ENCODE results near the gene PSMC3. TPM values are rescaled to one million over a fixed set of nuclear protein-coding genes. Genes with fewer than 3 reads are reported as not detected.

The PSMC3 gene
- total RNA-seq, 1 experiment from 2014 or later = 701 TPM

DNA sequence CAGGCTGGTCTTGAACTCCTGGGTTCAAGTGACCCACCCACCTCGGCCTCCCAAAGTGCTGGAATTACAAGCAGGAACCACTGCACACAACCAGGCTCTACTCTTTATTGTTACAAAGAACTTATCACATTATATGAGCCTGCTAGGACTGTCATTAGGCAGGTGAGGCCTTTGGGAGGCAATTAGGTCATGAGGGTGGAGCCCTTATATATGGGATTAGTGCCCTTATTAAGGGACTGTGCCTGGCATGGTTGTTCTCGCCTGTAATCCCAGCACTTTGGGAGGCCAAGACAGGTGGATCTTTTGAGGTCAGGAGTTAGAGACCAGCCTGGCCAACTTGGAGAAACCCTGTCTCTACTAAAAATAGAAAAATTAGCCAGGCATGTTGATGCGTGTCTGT is 10.5 kb upstream of the PSMC3 start:
- Histone ChIP-seq H3K27ac (ENCODE audit: low read depth, low read length, poor library complexity, severe bottlenecking) (no peak overlapping the region), H3K4me3 (ENCODE audit: low read depth, low read length, poor library complexity, severe bottlenecking) (no peak overlapping the region), H3K27me3 (replicated peaks; ENCODE audit: insufficient read depth, low read depth, low read length, poor library complexity) (no peaks in the 10 kb centered on the region), H3K9me3 (ENCODE audit: low read depth, low read length, poor library complexity, severe bottlenecking) (no peaks in the 10 kb centered on the region), H3K4me1 (ENCODE audit: insufficient read depth, low read length, poor library complexity, severe bottlenecking) (no peaks in the 10 kb centered on the region), H3K36me3 (ENCODE audit: insufficient read depth, low read length, poor library complexity, severe bottlenecking) (no peaks in the 10 kb centered on the region)
- TF ChIP-seq CTCF (conservative IDR thresholded peaks at IDR 0.05; ENCODE audit: low read depth, low read length) = no peak
- TF ChIP-seq EZH2 (IDR thresholded peaks at IDR 0.05; ENCODE audit: borderline replicate concordance, low read depth, low read length, poor library complexity, severe bottlenecking) = no peak
- no TSS peak for BruUV-seq (replicated peaks)
- intact Hi-C loops (cut with micrococcal nuclease; ENCODE audit: unreplicated experiment) = no loop called here
- no peak for DNase-seq (ENCODE audit: low spot score)
- ChIA-PET CTCF (interaction anchor here (0.5 kb wide), 1 partner anchor 143 kb away, joined by 4 read pairs; no protein-coding TSS in a partner anchor), POLR2A (ENCODE audit: low non-redundant PET) (no interaction called here)

GRCh38 chr11:47435687-47436086 is 9.4 kb upstream of the PSMC3 start:
- intact Hi-C loops (cut with micrococcal nuclease; ENCODE audit: unreplicated experiment) = no loop called here
- H3K27ac ChIP-seq (ENCODE audit: low read depth, low read length, poor library complexity, severe bottlenecking) = no peak overlapping the region
- DNase-seq (ENCODE audit: low spot score) = no peak
- no peaks in the 10 kb centered on the region for H3K36me3 ChIP-seq (ENCODE audit: insufficient read depth, low read length, poor library complexity, severe bottlenecking)
- no peaks in the 10 kb centered on the region for H3K27me3 ChIP-seq (replicated peaks; ENCODE audit: insufficient read depth, low read depth, low read length, poor library complexity)
- no peak overlapping the region for H3K4me3 ChIP-seq (ENCODE audit: low read depth, low read length, poor library complexity, severe bottlenecking)
- H3K4me1 ChIP-seq (ENCODE audit: insufficient read depth, low read length, poor library complexity, severe bottlenecking) = no peaks in the 10 kb centered on the region
- no peak for TF ChIP-seq EZH2 (IDR thresholded peaks at IDR 0.05; ENCODE audit: borderline replicate concordance, low read depth, low read length, poor library complexity, severe bottlenecking)
- no peak for TF ChIP-seq CTCF (conservative IDR thresholded peaks at IDR 0.05; ENCODE audit: low read depth, low read length)
- no peaks in the 10 kb centered on the region for H3K9me3 ChIP-seq (ENCODE audit: low read depth, low read length, poor library complexity, severe bottlenecking)
- CTCF ChIA-PET = interaction anchor here (0.6 to 0.7 kb wide), 2 partner anchors 17 to 19 kb away, joined by 5 read pairs; no protein-coding TSS in a partner anchor
- no TSS peak for BruUV-seq (replicated peaks)
- POLR2A ChIA-PET (ENCODE audit: low non-redundant PET) = no interaction called here

GRCh38 chr11:47434011-47434786 is 8.0 kb upstream of the PSMC3 start:
- Histone ChIP-seq H3K27ac (ENCODE audit: low read depth, low read length, poor library complexity, severe bottlenecking) (no peak overlapping the region), H3K9me3 (ENCODE audit: low read depth, low read length, poor library complexity, severe bottlenecking) (no peaks in the 10 kb centered on the region), H3K36me3 (ENCODE audit: insufficient read depth, low read length, poor library complexity, severe bottlenecking) (no peaks in the 10 kb centered on the region), H3K4me1 (ENCODE audit: insufficient read depth, low read length, poor library complexity, severe bottlenecking) (no peaks in the 10 kb centered on the region), H3K4me3 (ENCODE audit: low read depth, low read length, poor library complexity, severe bottlenecking) (no peak overlapping the region), H3K27me3 (replicated peaks; ENCODE audit: insufficient read depth, low read depth, low read length, poor library complexity) (no peaks in the 10 kb centered on the region)
- POLR2A ChIA-PET (ENCODE audit: low non-redundant PET) = no interaction called here
- CTCF ChIA-PET = interaction anchor here (0.8 to 1.2 kb wide), 2 partner anchors 20 to 60 kb away, joined by 4 to 5 read pairs; no protein-coding TSS in a partner anchor
- no peak for DNase-seq (ENCODE audit: low spot score)
- no TSS peak for BruUV-seq (replicated peaks)
- intact Hi-C loops (cut with micrococcal nuclease; ENCODE audit: unreplicated experiment) = no loop called here
- TF ChIP-seq CTCF (conservative IDR thresholded peaks at IDR 0.05; ENCODE audit: low read depth, low read length) (no peak), EZH2 (IDR thresholded peaks at IDR 0.05; ENCODE audit: borderline replicate concordance, low read depth, low read length, poor library complexity, severe bottlenecking) (no peak)

Data from A673 (cell line).